ENCODE measurements around the gene NPPC.
"Not testable (repeated sequence)": the region's sequence is repeated elsewhere in the genome, so short reads cannot be mapped to it uniquely, and the experiment has no call there.

The NPPC gene

GRCh38 chr2:231917280-231918066 lies 8.7 kb downstream of the NPPC start:
- Mint-ChIP-seq H3K9me3 (no peaks in the 10 kb centered on the region), H3K36me3 (no peaks in the 10 kb centered on the region), H3K4me3 (no peak overlapping the region), H3K27me3 (no peaks in the 10 kb centered on the region), H3K4me1 (no peaks in the 10 kb centered on the region), H3K27ac (no peak overlapping the region)

- Mint-ChIP-seq H3K9me3 (no peaks in the 10 kb centered on the region), H3K36me3 (no peaks in the 10 kb centered on the region), H3K27ac (no peak overlapping the region), H3K4me3 (no peak overlapping the region), H3K4me1 (peaks cover 13% of the 10 kb centered on the region), H3K27me3 (no peaks in the 10 kb centered on the region)
Observed at GRCh38 chr2:231914077-231914690, 12.0 kb downstream of the NPPC start.

- H3K9me3 Mint-ChIP-seq = no peaks in the 10 kb centered on the region
- H3K4me1 Mint-ChIP-seq = peaks cover 13% of the 10 kb centered on the region
- H3K36me3 Mint-ChIP-seq = no peaks in the 10 kb centered on the region
- no peak overlapping the region for H3K4me3 Mint-ChIP-seq
- H3K27ac Mint-ChIP-seq = no peak overlapping the region
- no peaks in the 10 kb centered on the region for H3K27me3 Mint-ChIP-seq
Observed at GRCh38 chr2:231911381-231911780, 14.8 kb downstream of the NPPC start.

- Mint-ChIP-seq H3K4me1 (peaks cover 13% of the 10 kb centered on the region), H3K4me3 (no peak overlapping the region), H3K9me3 (no peaks in the 10 kb centered on the region), H3K36me3 (no peaks in the 10 kb centered on the region), H3K27ac (no peak overlapping the region), H3K27me3 (no peaks in the 10 kb centered on the region)
Observed at GRCh38 chr2:231910771-231911170, 15.4 kb downstream of the NPPC start.

- H3K36me3 Mint-ChIP-seq, H3K9me3 Mint-ChIP-seq, H3K27me3 Mint-ChIP-seq, H3K27ac Mint-ChIP-seq, H3K4me3 Mint-ChIP-seq: not testable (repeated sequence)
- peaks cover 13% of the 10 kb centered on the region for H3K4me1 Mint-ChIP-seq
Observed at GRCh38 chr2:231910161-231910560, 16.0 kb downstream of the NPPC start.

GRCh38 chr2:231909631-231910030 lies 16.6 kb downstream of the NPPC start:
- Mint-ChIP-seq H3K9me3 (no peaks in the 10 kb centered on the region), H3K4me1 (peaks cover 13% of the 10 kb centered on the region), H3K4me3 (no peak overlapping the region), H3K27ac (no peak overlapping the region), H3K27me3 (no peaks in the 10 kb centered on the region), H3K36me3 (no peaks in the 10 kb centered on the region)

GRCh38 chr2:231908584-231908983 lies 17.6 kb downstream of the NPPC start:
- Mint-ChIP-seq H3K27ac (no peak overlapping the region), H3K27me3 (no peaks in the 10 kb centered on the region), H3K9me3 (no peaks in the 10 kb centered on the region), H3K36me3 (no peaks in the 10 kb centered on the region), H3K4me1 (peaks cover 13% of the 10 kb centered on the region), H3K4me3 (no peak overlapping the region)

- no peak overlapping the region for H3K27ac Mint-ChIP-seq
- peaks cover 13% of the 10 kb centered on the region for H3K4me1 Mint-ChIP-seq
- H3K9me3 Mint-ChIP-seq = no peaks in the 10 kb centered on the region
- H3K4me3 Mint-ChIP-seq = no peak overlapping the region
- no peaks in the 10 kb centered on the region for H3K27me3 Mint-ChIP-seq
- no peaks in the 10 kb centered on the region for H3K36me3 Mint-ChIP-seq
Observed at GRCh38 chr2:231907765-231908164, 18.4 kb downstream of the NPPC start.

- Mint-ChIP-seq H3K36me3 (no peaks in the 10 kb centered on the region), H3K4me1 (peaks cover 6% of the 10 kb centered on the region), H3K4me3 (no peak overlapping the region), H3K9me3 (no peaks in the 10 kb centered on the region), H3K27me3 (no peaks in the 10 kb centered on the region), H3K27ac (no peak overlapping the region)
Observed at GRCh38 chr2:231905026-231905425, 21.2 kb downstream of the NPPC start.

GRCh38 chr2:231904161-231904611 lies 22.0 kb downstream of the NPPC start:
- Mint-ChIP-seq H3K27ac (no peak overlapping the region), H3K4me3 (no peak overlapping the region), H3K4me1 (no peaks in the 10 kb centered on the region), H3K36me3 (no peaks in the 10 kb centered on the region), H3K27me3 (no peaks in the 10 kb centered on the region), H3K9me3 (no peaks in the 10 kb centered on the region)

- Mint-ChIP-seq H3K4me1 (no peaks in the 10 kb centered on the region), H3K9me3 (no peaks in the 10 kb centered on the region), H3K27me3 (no peaks in the 10 kb centered on the region), H3K27ac (no peak overlapping the region), H3K36me3 (no peaks in the 10 kb centered on the region), H3K4me3 (no peak overlapping the region)
Observed at GRCh38 chr2:231902598-231902997, 23.6 kb downstream of the NPPC start.

GRCh38 chr2:231900972-231901371 lies 25.2 kb downstream of the NPPC start:
- H3K4me3 Mint-ChIP-seq = no peak overlapping the region
- no peak overlapping the region for H3K27ac Mint-ChIP-seq
- H3K27me3 Mint-ChIP-seq = no peaks in the 10 kb centered on the region
- H3K36me3 Mint-ChIP-seq = no peaks in the 10 kb centered on the region
- H3K4me1 Mint-ChIP-seq = no peaks in the 10 kb centered on the region
- H3K9me3 Mint-ChIP-seq = no peaks in the 10 kb centered on the region

- no peaks in the 10 kb centered on the region for H3K4me1 Mint-ChIP-seq
- no peak overlapping the region for H3K27ac Mint-ChIP-seq
- no peak overlapping the region for H3K4me3 Mint-ChIP-seq
- no peaks in the 10 kb centered on the region for H3K27me3 Mint-ChIP-seq
- no peaks in the 10 kb centered on the region for H3K36me3 Mint-ChIP-seq
- no peaks in the 10 kb centered on the region for H3K9me3 Mint-ChIP-seq
Observed at GRCh38 chr2:231900486-231900942, 25.7 kb downstream of the NPPC start.

- Mint-ChIP-seq H3K27ac (no peak overlapping the region), H3K9me3 (no peaks in the 10 kb centered on the region)
Observed at GRCh38 chr2:231894566-231895380, 31.4 kb downstream of the NPPC start.

GRCh38 chr2:231891514-231891905 lies 34.7 kb downstream of the NPPC start:
- Mint-ChIP-seq H3K36me3 (peaks cover 2% of the 10 kb centered on the region), H3K27ac (no peak overlapping the region), H3K27me3 (peaks cover 7% of the 10 kb centered on the region), H3K4me1 (no peaks in the 10 kb centered on the region), H3K4me3 (no peak overlapping the region), H3K9me3 (no peaks in the 10 kb centered on the region)

More at GRCh38 chr2:231894566-231895380, 31.4 kb downstream of the NPPC start:
- no peaks in the 10 kb centered on the region for H3K4me1 Mint-ChIP-seq
- H3K36me3 Mint-ChIP-seq = no peaks in the 10 kb centered on the region
- no peaks in the 10 kb centered on the region for H3K27me3 Mint-ChIP-seq
- H3K4me3 Mint-ChIP-seq = no peak overlapping the region

Measured in activated naive CD4-positive, alpha-beta T cell treated with anti-CD3 and anti-CD28 coated beads, Interleukin-2, amount 50 U/mL, for 24 hours (primary cell).